ENCODE results near the gene DDX1.

DNA sequence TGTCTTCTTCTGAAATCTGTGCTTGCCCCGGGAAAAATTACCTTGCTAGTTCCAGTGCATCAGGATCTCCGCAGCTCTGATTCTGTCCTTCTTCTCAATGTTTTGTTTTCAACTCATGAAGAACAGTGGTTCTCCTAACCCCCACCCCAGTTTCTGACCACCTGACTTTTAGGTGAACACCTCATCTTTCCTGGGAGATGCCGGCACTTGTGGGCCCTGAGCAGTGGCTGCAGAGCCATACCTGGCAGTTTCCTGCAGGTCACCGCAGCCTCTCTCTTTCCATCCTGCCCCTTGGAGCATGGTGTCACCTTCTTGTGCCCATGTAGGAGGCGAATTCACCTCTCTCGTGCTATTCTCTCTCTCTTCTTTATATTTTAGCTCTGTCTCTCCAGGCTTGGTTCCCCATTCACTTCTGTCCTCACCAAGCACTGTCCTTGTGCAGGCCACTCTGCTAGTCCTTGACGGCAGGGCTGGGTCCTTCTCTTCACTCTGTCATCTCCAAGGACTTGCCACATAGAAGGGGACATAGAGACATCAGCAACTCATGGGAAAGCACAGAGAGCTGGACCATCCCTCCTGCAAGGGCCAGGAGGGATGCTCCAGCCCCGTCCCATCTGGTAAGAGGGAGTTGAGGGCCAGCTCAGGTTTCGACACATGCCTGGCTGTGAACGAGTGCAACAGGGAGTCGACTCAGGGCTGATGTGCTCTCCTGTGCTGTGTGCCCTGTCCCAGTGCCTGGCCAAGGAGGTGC lies 59.1 kb downstream of the DDX1 start:
- TF ChIP-seq, protein P1, sequence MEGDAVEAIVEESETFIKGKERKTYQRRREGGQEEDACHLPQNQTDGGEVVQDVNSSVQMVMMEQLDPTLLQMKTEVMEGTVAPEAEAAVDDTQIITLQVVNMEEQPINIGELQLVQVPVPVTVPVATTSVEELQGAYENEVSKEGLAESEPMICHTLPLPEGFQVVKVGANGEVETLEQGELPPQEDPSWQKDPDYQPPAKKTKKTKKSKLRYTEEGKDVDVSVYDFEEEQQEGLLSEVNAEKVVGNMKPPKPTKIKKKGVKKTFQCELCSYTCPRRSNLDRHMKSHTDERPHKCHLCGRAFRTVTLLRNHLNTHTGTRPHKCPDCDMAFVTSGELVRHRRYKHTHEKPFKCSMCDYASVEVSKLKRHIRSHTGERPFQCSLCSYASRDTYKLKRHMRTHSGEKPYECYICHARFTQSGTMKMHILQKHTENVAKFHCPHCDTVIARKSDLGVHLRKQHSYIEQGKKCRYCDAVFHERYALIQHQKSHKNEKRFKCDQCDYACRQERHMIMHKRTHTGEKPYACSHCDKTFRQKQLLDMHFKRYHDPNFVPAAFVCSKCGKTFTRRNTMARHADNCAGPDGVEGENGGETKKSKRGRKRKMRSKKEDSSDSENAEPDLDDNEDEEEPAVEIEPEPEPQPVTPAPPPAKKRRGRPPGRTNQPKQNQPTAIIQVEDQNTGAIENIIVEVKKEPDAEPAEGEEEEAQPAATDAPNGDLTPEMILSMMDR (IDR thresholded peaks at IDR 0.05) = no peak
- no peak for TF ChIP-seq POLR2A (IDR thresholded peaks at IDR 0.05)

All from adrenal gland (tissue), 5 donors.